GM12878 (cell line): ENCODE results near the gene PRRT1. TPM values are rescaled to one million over a fixed set of nuclear protein-coding genes. Genes with fewer than 3 reads are reported as not detected.

Experiments used
- CBFB ChIP-seq: IDR thresholded peaks from 2 replicates; pipeline ENCODE4 v1.6.1; 2016; ENCODE audit warnings: antibody characterized with exemption, low read depth
- CHD2 ChIP-seq: IDR thresholded peaks from 2 replicates; pipeline ENCODE4 v1.6.1; 2011; ENCODE audit warnings: low read depth, low read length, improper control_type of control experiment, borderline replicate concordance
- DPF2 ChIP-seq: fragments of 450-650 bp; IDR thresholded peaks from 2 replicates; pipeline ENCODE4 v1.6.1; 2017; ENCODE audit warnings: mild to moderate bottlenecking
- EGR1 ChIP-seq, 2 experiments: IDR thresholded peaks; 1 replicate in 1 of 2; 2 replicates in 1 of 2; pipeline ENCODE4 v1.6.1; 2011 to 2012; ENCODE audit warnings: low read depth in 2 of 2, low read length in 2 of 2, borderline replicate concordance in 1 of 2, mild to moderate bottlenecking in 1 of 2, moderate library complexity in 1 of 2
- FOXK2 ChIP-seq: fragments of 450-650 bp; IDR thresholded peaks from 2 replicates; pipeline ENCODE4 v1.6.1; 2017; ENCODE audit warnings: mild to moderate bottlenecking, moderate library complexity
- FOXM1 ChIP-seq: IDR thresholded peaks from 2 replicates; pipeline ENCODE4 v1.6.1; 2012; ENCODE audit warnings: low read depth, mild to moderate bottlenecking, inconsistent platforms, low read length, moderate library complexity
- GATAD2B ChIP-seq: fragments of 450-650 bp; conservative IDR thresholded peaks from 2 replicates; pipeline ENCODE4 v1.6.1; 2017; ENCODE audit warnings: low read depth, mild to moderate bottlenecking, moderate library complexity
- IKZF2 ChIP-seq, 2 experiments: fragments of 450-650 bp; IDR thresholded peaks; 2 replicates each; pipeline ENCODE4 v1.6.1; 2017; ENCODE audit warnings: mild to moderate bottlenecking in 2 of 2, moderate library complexity in 2 of 2
- IRF4 ChIP-seq: IDR thresholded peaks from 2 replicates; pipeline ENCODE4 v1.6.1; 2011; ENCODE audit warnings: low read depth, low read length
- MTA2 ChIP-seq: fragments of 450-650 bp; IDR thresholded peaks from 2 replicates; pipeline ENCODE4 v1.6.1; 2016; ENCODE audit warnings: low read depth, mild to moderate bottlenecking, moderate library complexity
- MTA3 ChIP-seq: IDR thresholded peaks from 2 replicates; pipeline ENCODE4 v1.6.1; 2012; ENCODE audit warnings: low read length, inconsistent platforms, borderline replicate concordance
- MYB ChIP-seq: fragments of 150-350 bp; IDR thresholded peaks from 2 replicates; pipeline ENCODE4 v1.6.1; 2014; ENCODE audit warnings: mild to moderate bottlenecking, low read depth, low read length, borderline replicate concordance
- MYC ChIP-seq: IDR thresholded peaks from 2 replicates; pipeline ENCODE4 v1.6.1; 2011; ENCODE audit warnings: mild to moderate bottlenecking, low read length, moderate library complexity, inconsistent platforms; ENCODE audit not compliant: insufficient read depth, insufficient replicate concordance, insufficient read length, severe bottlenecking
- NFYB ChIP-seq: IDR thresholded peaks from 2 replicates; pipeline ENCODE4 v1.6.1; 2011; ENCODE audit warnings: low read depth, mild to moderate bottlenecking, low read length, improper control_type of control experiment, moderate library complexity; ENCODE audit not compliant: insufficient read depth
- NR2F1 ChIP-seq: fragments of 450-650 bp; conservative IDR thresholded peaks from 2 replicates; pipeline ENCODE4 v1.6.1; 2017; ENCODE audit warnings: mild to moderate bottlenecking
- PML ChIP-seq: IDR thresholded peaks from 2 replicates; pipeline ENCODE4 v1.6.1; 2012; ENCODE audit warnings: low read length, inconsistent platforms
- POLR2A ChIP-seq: IDR thresholded peaks from 2 replicates; pipeline ENCODE4 v1.6.1; 2011; ENCODE audit warnings: low read depth, mild to moderate bottlenecking, low read length
- POLR2AphosphoS5 ChIP-seq: IDR thresholded peaks from 2 replicates; pipeline ENCODE4 v1.6.1; 2011; ENCODE audit warnings: mild to moderate bottlenecking, low read length, inconsistent platforms
- RAD21 ChIP-seq: IDR thresholded peaks from 2 replicates; pipeline ENCODE4 v1.6.1; 2011; ENCODE audit warnings: mild to moderate bottlenecking, low read depth, low read length, moderate library complexity; ENCODE audit not compliant: insufficient read depth
- RAD51 ChIP-seq: fragments of 450-650 bp; IDR thresholded peaks from 2 replicates; pipeline ENCODE4 v1.6.1; 2016; ENCODE audit warnings: moderate library complexity, mild to moderate bottlenecking, inconsistent platforms
- RB1 ChIP-seq: fragments of 450-650 bp; formaldehyde crosslinking; IDR thresholded peaks from 2 replicates; pipeline ENCODE4 v1.6.1; 2017; ENCODE audit warnings: mild to moderate bottlenecking, borderline replicate concordance
- RCOR1 ChIP-seq: conservative IDR thresholded peaks from 2 replicates; pipeline ENCODE4 v1.6.1; 2012; ENCODE audit warnings: low read depth, low read length, improper control_type of control experiment
- SMAD5 ChIP-seq: IDR thresholded peaks from 2 replicates; pipeline ENCODE4 v1.6.1; 2016; ENCODE audit warnings: antibody characterized with exemption, low read depth
- SP1 ChIP-seq: IDR thresholded peaks from one replicate; pipeline ENCODE4 v1.6.1; 2011; ENCODE audit warnings: low read depth, low read length
- SREBF2 ChIP-seq: IDR thresholded peaks from 2 replicates; pipeline ENCODE4 v1.6.1; 2012; ENCODE audit warnings: mild to moderate bottlenecking, low read length
- TCF12 ChIP-seq: IDR thresholded peaks from 2 replicates; pipeline ENCODE4 v1.6.1; 2011; ENCODE audit warnings: low read depth, mild to moderate bottlenecking, low read length
- ZBTB33 ChIP-seq: fragments of 450-650 bp; IDR thresholded peaks from 2 replicates; pipeline ENCODE4 v1.6.1; 2017; ENCODE audit warnings: mild to moderate bottlenecking
- ZNF274 ChIP-seq: IDR thresholded peaks from one replicate; pipeline ENCODE4 v1.8.0; 2011; ENCODE audit not compliant: insufficient read length, insufficient read depth
- ZNF622 ChIP-seq: fragments of 450-650 bp; IDR thresholded peaks from 2 replicates; pipeline ENCODE4 v1.6.1; 2017; ENCODE audit warnings: mild to moderate bottlenecking, inconsistent platforms
- polyA plus RNA-seq, 11 experiments: library from polyadenylated mRNA; depleted of rRNA in 4 of 11; unstranded in 6 of 11; stranded (reverse) in 5 of 11; fragments of >200 nt; fragmentation: Nextera tagmentation in 4 of 11; fragmentation: Illumina TruSeq in 1 of 11; extraction: Ambion mirVana in 4 of 11; extraction: Trizol in 1 of 11; gene quantifications; 1 replicate in 1 of 11; 2 replicates in 10 of 11; pipeline versions ENCODE4 v1.2.1 to v1.2.3, GENCODE V29; 2011 to 2016; ENCODE audit warnings: inconsistent platforms in 2 of 11, missing spikeins in 2 of 11, low read depth in 1 of 11
- total RNA-seq, 4 experiments: library from RNA; depleted of rRNA in 3 of 4; stranded (reverse); fragments of >200 nt in 3 of 4; fragmentation: Illumina TruSeq in 1 of 4; extraction: Trizol in 1 of 4; gene quantifications; 2 replicates each; pipeline versions ENCODE4 v1.2.1 to v1.2.3, GENCODE V29; 2013 to 2021
- TF ChIP-seq, protein P1 (sequence below): IDR thresholded peaks from 2 replicates; pipeline ENCODE4 v1.6.1; 2012; ENCODE audit warnings: low read depth, low read length, improper control_type of control experiment
- TF ChIP-seq, protein P2 (sequence below): fragments of 450-650 bp; conservative IDR thresholded peaks from 2 replicates; pipeline ENCODE4 v1.6.1; 2017; ENCODE audit warnings: mild to moderate bottlenecking, moderate library complexity

PRRT1 gene
- total and polyA plus RNA-seq, 10 of the 15 experiments (the other 5 are each of a cell fraction or from before 2014, with no cell fraction given) = 0.04 to 0.15 (median 0.10) TPM; not detected in 6

- no peak for TF ChIP-seq RB1
- TF ChIP-seq SMAD5 = peak; percentile 59; the same call in 1 of the 2 replicates
- TF ChIP-seq POLR2AphosphoS5 = peak; percentile 71
- TF ChIP-seq RAD21 = no peak
- no peak for TF ChIP-seq ZBTB33
- no peak; a peak in 1 of 3 replicates for TF ChIP-seq EGR1 (IDR thresholded peaks at IDR 0.05; ENCODE audit: borderline replicate concordance in 1 of 2, low read depth in 2 of 2, low read length in 2 of 2)
- TF ChIP-seq GATAD2B = 0 out of 2 replicates have a peak, but pooled peaks have one; percentile 29
- no peak for TF ChIP-seq SREBF2
- TF ChIP-seq NFYB = no peak
- peak; percentile 42; the same call in 1 of the 2 replicates for TF ChIP-seq MTA2
- no peak for TF ChIP-seq MTA3
- TF ChIP-seq PML = no peak
- TF ChIP-seq CBFB = peak; percentile 65; the same call in 1 of the 2 replicates
- peak; percentile 58; the same call in 1 of the 2 replicates for TF ChIP-seq CHD2
- TF ChIP-seq IKZF2 (IDR thresholded peaks at IDR 0.05) = peak; percentile 87 to 88
- no peak for TF ChIP-seq ZNF274
- no peak for TF ChIP-seq FOXM1
- TF ChIP-seq, protein P1, sequence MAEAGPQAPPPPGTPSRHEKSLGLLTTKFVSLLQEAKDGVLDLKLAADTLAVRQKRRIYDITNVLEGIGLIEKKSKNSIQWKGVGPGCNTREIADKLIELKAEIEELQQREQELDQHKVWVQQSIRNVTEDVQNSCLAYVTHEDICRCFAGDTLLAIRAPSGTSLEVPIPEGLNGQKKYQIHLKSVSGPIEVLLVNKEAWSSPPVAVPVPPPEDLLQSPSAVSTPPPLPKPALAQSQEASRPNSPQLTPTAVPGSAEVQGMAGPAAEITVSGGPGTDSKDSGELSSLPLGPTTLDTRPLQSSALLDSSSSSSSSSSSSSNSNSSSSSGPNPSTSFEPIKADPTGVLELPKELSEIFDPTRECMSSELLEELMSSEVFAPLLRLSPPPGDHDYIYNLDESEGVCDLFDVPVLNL = no peak
- no peak for TF ChIP-seq MYC
- TF ChIP-seq POLR2A = peak; percentile 66
- TF ChIP-seq MYB = no peak
- TF ChIP-seq DPF2 = no peak; the same call in 1 of the 2 replicates
- TF ChIP-seq, protein P2, sequence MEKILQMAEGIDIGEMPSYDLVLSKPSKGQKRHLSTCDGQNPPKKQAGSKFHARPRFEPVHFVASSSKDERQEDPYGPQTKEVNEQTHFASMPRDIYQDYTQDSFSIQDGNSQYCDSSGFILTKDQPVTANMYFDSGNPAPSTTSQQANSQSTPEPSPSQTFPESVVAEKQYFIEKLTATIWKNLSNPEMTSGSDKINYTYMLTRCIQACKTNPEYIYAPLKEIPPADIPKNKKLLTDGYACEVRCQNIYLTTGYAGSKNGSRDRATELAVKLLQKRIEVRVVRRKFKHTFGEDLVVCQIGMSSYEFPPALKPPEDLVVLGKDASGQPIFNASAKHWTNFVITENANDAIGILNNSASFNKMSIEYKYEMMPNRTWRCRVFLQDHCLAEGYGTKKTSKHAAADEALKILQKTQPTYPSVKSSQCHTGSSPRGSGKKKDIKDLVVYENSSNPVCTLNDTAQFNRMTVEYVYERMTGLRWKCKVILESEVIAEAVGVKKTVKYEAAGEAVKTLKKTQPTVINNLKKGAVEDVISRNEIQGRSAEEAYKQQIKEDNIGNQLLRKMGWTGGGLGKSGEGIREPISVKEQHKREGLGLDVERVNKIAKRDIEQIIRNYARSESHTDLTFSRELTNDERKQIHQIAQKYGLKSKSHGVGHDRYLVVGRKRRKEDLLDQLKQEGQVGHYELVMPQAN = 0 out of 2 replicates have a peak, but pooled peaks have one; percentile 63
- 0 out of 2 replicates have a peak, but pooled peaks have one; percentile 37 for TF ChIP-seq IRF4
- no peak for TF ChIP-seq RCOR1
- TF ChIP-seq ZNF622 = no peak
- TF ChIP-seq FOXK2 = peak; percentile 71
- TF ChIP-seq NR2F1 = no peak
- TF ChIP-seq RAD51 = no peak
- TF ChIP-seq SP1 = peak; percentile 66
- no peak for TF ChIP-seq TCF12
Observed at GRCh38 chr6:32192608-32193039, 40.9 kb upstream of the PRRT1 start, which contains the start of gene GPSM3 (continued).
